DND-41 (cell line): ENCODE results near the gene TSEN2.
"Not testable (repeated sequence)": the region's sequence is repeated elsewhere in the genome, so short reads cannot be mapped to it uniquely, and the experiment has no call there.

ENCODE experiments used
- ATAC-seq: fragments of 200-7000 bp; cut with Tn5 transposase; 3 replicates; pipeline ENCODE4 v1.9.1; 2021; ENCODE audit warnings: low read depth; ENCODE audit not compliant: insufficient read depth
- DNase-seq: peaks from one replicate; pipeline ENCODE4 v3.0.0-alpha.2; 2020
- H2AFZ ChIP-seq: 2 replicates; pipeline ENCODE4 v1.6.0; 2012; ENCODE audit warnings: low read depth, low read length
- H3K27ac ChIP-seq: 2 replicates; pipeline ENCODE4 v1.5.1; 2012; ENCODE audit warnings: low read length, inconsistent platforms
- H3K27me3 ChIP-seq: fragments of 200-600 bp; sonication (generic); 2 replicates; pipeline ENCODE4 v1.6.0; 2012; ENCODE audit warnings: low read length, mild to moderate bottlenecking, inconsistent platforms; ENCODE audit not compliant: insufficient read depth, poor library complexity
- H3K36me3 ChIP-seq: 2 replicates; pipeline ENCODE4 v1.5.1; 2012; ENCODE audit warnings: low read length, inconsistent platforms; ENCODE audit not compliant: insufficient read depth
- H3K4me1 ChIP-seq: 2 replicates; pipeline ENCODE4 v1.5.1; 2012; ENCODE audit warnings: mild to moderate bottlenecking, low read length; ENCODE audit not compliant: insufficient read depth
- H3K4me2 ChIP-seq: 2 replicates; pipeline ENCODE4 v1.6.0; 2012; ENCODE audit warnings: mild to moderate bottlenecking, moderate library complexity, low read length, inconsistent platforms; ENCODE audit not compliant: insufficient read depth
- H3K4me3 ChIP-seq, 2 experiments: fragments of 200-600 bp in 1 of 2; shearing (Covaris generic) in 1 of 2; 2 replicates each; pipeline ENCODE4 v1.5.1; 2012 to 2016; ENCODE audit warnings: inconsistent platforms in 2 of 2, low read length in 2 of 2, mild to moderate bottlenecking in 2 of 2, low read depth in 1 of 2, moderate library complexity in 1 of 2
- H3K79me2 ChIP-seq: 2 replicates; pipeline ENCODE4 v1.6.0; 2012; ENCODE audit warnings: low read length, inconsistent platforms; ENCODE audit not compliant: insufficient read depth
- H3K9ac ChIP-seq: 2 replicates; pipeline ENCODE4 v1.6.0; 2012; ENCODE audit warnings: low read depth, mild to moderate bottlenecking, inconsistent platforms, low read length, moderate library complexity
- H3K9me3 ChIP-seq: 2 replicates; pipeline ENCODE4 v1.5.1; 2012; ENCODE audit warnings: low read length, moderate library complexity, mild to moderate bottlenecking, inconsistent platforms; ENCODE audit not compliant: insufficient read depth, severe bottlenecking
- H4K20me1 ChIP-seq: 2 replicates; pipeline ENCODE4 v1.6.0; 2012; ENCODE audit warnings: low read length; ENCODE audit not compliant: insufficient read depth
- CTCF ChIP-seq: IDR thresholded peaks from 2 replicates; pipeline ENCODE4 v1.5.1; 2012; ENCODE audit warnings: borderline replicate concordance, low read length, moderate library complexity, mild to moderate bottlenecking; ENCODE audit not compliant: poor library complexity, severe bottlenecking; ENCODE audit errors: extremely low read depth
- EZH2 ChIP-seq: IDR thresholded peaks from 3 replicates; pipeline ENCODE4 v1.6.1; 2012; ENCODE audit warnings: borderline replicate concordance, low read depth, mild to moderate bottlenecking, moderate library complexity, low read length, inconsistent platforms; ENCODE audit not compliant: severe bottlenecking

Gene TSEN2

DNA sequence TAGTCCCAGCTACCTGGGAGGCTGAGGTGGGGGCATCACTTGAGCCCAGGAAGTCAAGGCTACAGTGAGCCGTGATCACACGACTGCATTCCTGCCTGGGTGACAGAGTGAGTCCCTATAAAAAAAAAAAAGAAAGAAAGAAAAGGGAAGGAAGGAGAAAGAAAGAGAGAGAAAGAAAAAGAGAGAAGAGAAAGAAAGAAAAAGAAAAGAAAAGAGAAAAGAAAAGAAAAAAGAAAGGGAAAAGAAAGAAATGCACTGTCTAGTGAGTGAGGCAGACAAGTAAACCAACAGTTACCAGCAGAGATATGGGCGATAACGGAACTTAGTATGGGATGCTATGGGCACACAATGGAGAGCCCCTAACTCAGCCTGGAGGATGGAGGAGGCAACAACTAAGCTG, 37.2 kb upstream of the TSEN2 start:
- TF ChIP-seq EZH2 (no peak), CTCF (no peak)
- H3K9ac ChIP-seq, result no peak overlapping the region
- H3K4me1 ChIP-seq, result no peaks in the 10 kb centered on the region
- H4K20me1 ChIP-seq, result no peaks in the 10 kb centered on the region
- H3K36me3 ChIP-seq, result no peaks in the 10 kb centered on the region
- no peak overlapping the region for H3K27ac ChIP-seq
- H3K4me2 ChIP-seq, result no peak overlapping the region
- no peak overlapping the region for H3K4me3 ChIP-seq
- H3K79me2 ChIP-seq, result no peaks in the 10 kb centered on the region
- DNase-seq, result no peak
- no peak overlapping the region for H2AFZ ChIP-seq
- no peak for ATAC-seq
- no peaks in the 10 kb centered on the region for H3K27me3 ChIP-seq
- H3K9me3 ChIP-seq, result peaks cover 7% of the 10 kb centered on the region

- not testable (repeated sequence) for H4K20me1 ChIP-seq, H3K4me2 ChIP-seq, H3K9me3 ChIP-seq, H3K4me1 ChIP-seq, DNase-seq, H3K36me3 ChIP-seq, H3K4me3 ChIP-seq, H2AFZ ChIP-seq, H3K79me2 ChIP-seq, H3K27me3 ChIP-seq, H3K27ac ChIP-seq, H3K9ac ChIP-seq, ATAC-seq
- peak; percentile 19 for TF ChIP-seq CTCF
Measured at GRCh38 chr3:12448404-12449202, 35.7 kb upstream of the TSEN2 start.

- no peaks in the 10 kb centered on the region for H3K27me3 ChIP-seq
- no peak for TF ChIP-seq CTCF
- TF ChIP-seq EZH2, result no peak
- no peak overlapping the region for H3K27ac ChIP-seq
- peaks cover 7% of the 10 kb centered on the region for H3K9me3 ChIP-seq
- no peak overlapping the region for H3K4me3 ChIP-seq
- no peak for DNase-seq
- no peaks in the 10 kb centered on the region for H4K20me1 ChIP-seq
- no peaks in the 10 kb centered on the region for H3K36me3 ChIP-seq
- no peak for ATAC-seq
- H2AFZ ChIP-seq, result no peak overlapping the region
- H3K79me2 ChIP-seq, result no peaks in the 10 kb centered on the region
- H3K4me2 ChIP-seq, result no peak overlapping the region
- no peak overlapping the region for H3K9ac ChIP-seq
- H3K4me1 ChIP-seq, result no peaks in the 10 kb centered on the region
Measured at GRCh38 chr3:12449889-12450682, 34.2 kb upstream of the TSEN2 start.
